Hematopoietic multipotent progenitor cell (in vitro differentiated cells): ENCODE results near the gene TMC1. TPM values are rescaled to one million over a fixed set of nuclear protein-coding genes. Genes with fewer than 3 reads are reported as not detected.
A peak's percentile ranks its signal among the peaks of the same experiment; 100 is the strongest.

ENCODE experiments used
- DNase-seq, 3 donors: peaks; one replicate each; pipeline ENCODE4 v3.0.0-alpha.2; 2011 to 2015; ENCODE audit warnings: low read depth in 2 of 3, low spot score in 2 of 3
- total RNA-seq: library from RNA; depleted of rRNA; stranded (reverse); fragments of >200 nt; gene quantifications from one replicate; pipeline ENCODE4 v1.2.3, GENCODE V29; 2012

TMC1 gene
- total RNA-seq, 1 donor, result not detected

GRCh38 chr9:72665421-72665820 is 144.0 kb downstream of the TMC1 start:
- DNase-seq, result no peak

- no peak for DNase-seq
Measured at GRCh38 chr9:72667181-72667580, 145.8 kb downstream of the TMC1 start.

GRCh38 chr9:72674961-72675360 is 153.6 kb downstream of the TMC1 start:
- no peak for DNase-seq

- DNase-seq, result no peak
Measured at GRCh38 chr9:72675586-72675985, 154.2 kb downstream of the TMC1 start.

- DNase-seq, result no peak
Measured at GRCh38 chr9:72680593-72681282, 159.3 kb downstream of the TMC1 start.

GRCh38 chr9:72681283-72681630 is 159.8 kb downstream of the TMC1 start:
- DNase-seq, result no peak

- no peak for DNase-seq
Measured at GRCh38 chr9:72684615-72685014, 163.2 kb downstream of the TMC1 start.

GRCh38 chr9:72685911-72686310 is 164.5 kb downstream of the TMC1 start:
- DNase-seq, result no peak

GRCh38 chr9:72687331-72687730 is 165.9 kb downstream of the TMC1 start:
- DNase-seq, result no peak

- DNase-seq, result no peak
Measured at GRCh38 chr9:72691671-72692070, 170.3 kb downstream of the TMC1 start.

- no peak for DNase-seq
Measured at GRCh38 chr9:72695365-72695764, 174.0 kb downstream of the TMC1 start.

GRCh38 chr9:72696511-72696910 is 175.1 kb downstream of the TMC1 start:
- DNase-seq, result no peak

GRCh38 chr9:72701510-72701909 is 180.1 kb downstream of the TMC1 start:
- DNase-seq, result no peak

- no peak for DNase-seq
Measured at GRCh38 chr9:72703574-72703973, 182.2 kb downstream of the TMC1 start.

GRCh38 chr9:72704688-72705375 is 183.4 kb downstream of the TMC1 start:
- no peak for DNase-seq

- peak in 1 of 3 donors; percentile 1 for DNase-seq
Measured at GRCh38 chr9:72718503-72718902, 197.1 kb downstream of the TMC1 start.

GRCh38 chr9:72721067-72721466 is 199.7 kb downstream of the TMC1 start:
- DNase-seq, result no peak

- no peak for DNase-seq
Measured at GRCh38 chr9:72726947-72727346, 205.5 kb downstream of the TMC1 start.

GRCh38 chr9:72728031-72728770 is 206.8 kb downstream of the TMC1 start:
- DNase-seq, result no peak

GRCh38 chr9:72733895-72734294 is 212.5 kb downstream of the TMC1 start:
- DNase-seq, result no peak

- no peak for DNase-seq
Measured at GRCh38 chr9:72734631-72735030, 213.2 kb downstream of the TMC1 start.

GRCh38 chr9:72743836-72744235 is 222.4 kb downstream of the TMC1 start:
- no peak for DNase-seq
